ENCODE measurements around the gene DSG2. TPM values are rescaled to one million over a fixed set of nuclear protein-coding genes. Genes with fewer than 3 reads are reported as not detected.

The DSG2 gene
- total RNA-seq (2013): not detected
- not detected for polyA plus RNA-seq
- polyA minus RNA-seq: under 0.01 and 0.08 TPM in 2 replicates
- total RNA-seq: 0 to 9.6 (median 0.08) reads per million in 11 experiments

- peak within 1 kb of the TSS in 2 of 3 experiments; percentile 26 to 70 for H3K4me3 ChIP-seq (replicated peaks in 1 of 3; ENCODE audit: low read depth in 2 of 3, low read length in 3 of 3)
- Mint-ChIP-seq H3K4me3 (peak within 1 kb of the TSS; percentile 75 to 93), H3K36me3 (peaks cover 2 to 8% of the 10 kb centered on the region in 2 donors), H3K4me1 (peaks cover 16% of the 10 kb centered on the region), H3K9me3 (peaks cover 0 to 9% (median 3%) of the 10 kb centered on the region in 7 donors), H3K27ac (peak within 1 kb of the TSS in 1 of 7 donors; percentile 36), H3K27me3 (ENCODE audit: low read depth in 3 of 3) (peaks cover 30 to 43% (median 37%) of the 10 kb centered on the region in 3 donors)
- H3K4me1 ChIP-seq (ENCODE audit: control insufficient read depth in 1 of 2, insufficient read depth in 2 of 2, low read length in 2 of 2): peaks cover 11 to 16% of the 10 kb centered on the region in 2 donors
- peak within 1 kb of the TSS; percentile 76 for H3K4me2 ChIP-seq (replicated peaks; ENCODE audit: extremely low read depth, low read length, poor library complexity, severe bottlenecking)
- intact Hi-C loops (cut with micrococcal nuclease): no loop called here
- DNase-seq: no peak
- no peaks in the 10 kb centered on the region for H3K36me3 ChIP-seq (replicated peaks in 1 of 2; ENCODE audit: control insufficient read depth in 1 of 2, insufficient read depth in 2 of 2, low read length in 2 of 2)
- H3K9ac ChIP-seq (ENCODE audit: insufficient read depth, low read length, poor library complexity, severe bottlenecking): peak within 1 kb of the TSS; percentile 32
- no peak for TF ChIP-seq CTCF (IDR thresholded peaks at IDR 0.05)
- no peaks in the 10 kb centered on the region for H3K9me3 ChIP-seq (replicated peaks in 1 of 2; ENCODE audit: control insufficient read depth in 1 of 2, insufficient read depth in 1 of 2, low read length in 2 of 2)
- under 1% methylated on average over 66 of the region's 79 CpGs for WGBS (ENCODE audit: insufficient coverage)
- H3K27me3 ChIP-seq (ENCODE audit: control insufficient read depth in 2 of 2, insufficient read depth in 2 of 2, low read length in 2 of 2): peaks cover 37 to 49% of the 10 kb centered on the region in 2 donors
- H3K27ac ChIP-seq (ENCODE audit: low read depth in 1 of 2, low read length in 2 of 2): no peak within 1 kb of the TSS
- H3K79me2 ChIP-seq (ENCODE audit: insufficient read depth, low read length): no peaks in the 10 kb centered on the region
- no peaks in the 10 kb centered on the region for H4K20me1 ChIP-seq (ENCODE audit: insufficient read depth, low read length)
- peak within 1 kb of the TSS; percentile 50 for H2AFZ ChIP-seq (ENCODE audit: insufficient read depth, low read depth, low read length, poor library complexity, severe bottlenecking)
Observed at GRCh38 chr18:31497836-31498573, at the start of gene DSG2. DSG2 (plus strand) TSS chr18:31498177; CDS start chr18:31498252, 75 bp downstream.

- peaks cover 0 to 2% (median 0%) of the 10 kb centered on the region in 7 donors for H3K9me3 Mint-ChIP-seq
- no peaks in the 10 kb centered on the region for H3K36me3 Mint-ChIP-seq
- no peaks in the 10 kb centered on the region for H3K36me3 ChIP-seq (replicated peaks in 1 of 2; ENCODE audit: control insufficient read depth in 1 of 2, insufficient read depth in 2 of 2, low read length in 2 of 2)
- no peaks in the 10 kb centered on the region for H4K20me1 ChIP-seq (ENCODE audit: insufficient read depth, low read length)
- no peak overlapping the region for H3K4me3 Mint-ChIP-seq
- H3K4me1 Mint-ChIP-seq: no peaks in the 10 kb centered on the region
- no peaks in the 10 kb centered on the region for H3K4me1 ChIP-seq (ENCODE audit: control insufficient read depth in 1 of 2, insufficient read depth in 2 of 2, low read length in 2 of 2)
- no peaks in the 10 kb centered on the region for H3K79me2 ChIP-seq (ENCODE audit: insufficient read depth, low read length)
- no peak for TF ChIP-seq CTCF (IDR thresholded peaks at IDR 0.05)
- no peak overlapping the region for H3K4me3 ChIP-seq (replicated peaks in 1 of 3; ENCODE audit: low read depth in 2 of 3, low read length in 3 of 3)
- H3K27me3 Mint-ChIP-seq (ENCODE audit: low read depth in 3 of 3): peaks cover 0 to 1% (median 1%) of the 10 kb centered on the region in 3 donors
- H2AFZ ChIP-seq (ENCODE audit: insufficient read depth, low read depth, low read length, poor library complexity, severe bottlenecking): no peak overlapping the region
- no peak overlapping the region for H3K4me2 ChIP-seq (replicated peaks; ENCODE audit: extremely low read depth, low read length, poor library complexity, severe bottlenecking)
- H3K9ac ChIP-seq (ENCODE audit: insufficient read depth, low read length, poor library complexity, severe bottlenecking): no peak overlapping the region
- no peak for DNase-seq
- no peaks in the 10 kb centered on the region for H3K27me3 ChIP-seq (ENCODE audit: control insufficient read depth in 2 of 2, insufficient read depth in 2 of 2, low read length in 2 of 2)
- no peak overlapping the region for H3K27ac Mint-ChIP-seq
- no peaks in the 10 kb centered on the region for H3K9me3 ChIP-seq (replicated peaks in 1 of 2; ENCODE audit: control insufficient read depth in 1 of 2, insufficient read depth in 1 of 2, low read length in 2 of 2)
- intact Hi-C loops (cut with micrococcal nuclease): no loop called here
- H3K27ac ChIP-seq (ENCODE audit: low read depth in 1 of 2, low read length in 2 of 2): no peak overlapping the region
Observed at GRCh38 chr18:31450409-31450808, 47.6 kb upstream of the DSG2 start.

All from CD14-positive monocyte (primary cell).